OCI-M1 (cell line): Measurements from ENCODE around the gene ZNF428.
A peak's percentile ranks its signal among the peaks of the same experiment; 100 is the strongest.
"Not testable (repeated sequence)": the region's sequence is repeated elsewhere in the genome, so short reads cannot be mapped to it uniquely, and the experiment has no call there.

Experiments used
- DNase-seq: peaks from one replicate; lab custom pipeline; 2025; lab: John Stamatoyannopoulos, UW

ZNF428 gene, protein sequence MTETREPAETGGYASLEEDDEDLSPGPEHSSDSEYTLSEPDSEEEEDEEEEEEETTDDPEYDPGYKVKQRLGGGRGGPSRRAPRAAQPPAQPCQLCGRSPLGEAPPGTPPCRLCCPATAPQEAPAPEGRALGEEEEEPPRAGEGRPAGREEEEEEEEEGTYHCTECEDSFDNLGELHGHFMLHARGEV

DNA sequence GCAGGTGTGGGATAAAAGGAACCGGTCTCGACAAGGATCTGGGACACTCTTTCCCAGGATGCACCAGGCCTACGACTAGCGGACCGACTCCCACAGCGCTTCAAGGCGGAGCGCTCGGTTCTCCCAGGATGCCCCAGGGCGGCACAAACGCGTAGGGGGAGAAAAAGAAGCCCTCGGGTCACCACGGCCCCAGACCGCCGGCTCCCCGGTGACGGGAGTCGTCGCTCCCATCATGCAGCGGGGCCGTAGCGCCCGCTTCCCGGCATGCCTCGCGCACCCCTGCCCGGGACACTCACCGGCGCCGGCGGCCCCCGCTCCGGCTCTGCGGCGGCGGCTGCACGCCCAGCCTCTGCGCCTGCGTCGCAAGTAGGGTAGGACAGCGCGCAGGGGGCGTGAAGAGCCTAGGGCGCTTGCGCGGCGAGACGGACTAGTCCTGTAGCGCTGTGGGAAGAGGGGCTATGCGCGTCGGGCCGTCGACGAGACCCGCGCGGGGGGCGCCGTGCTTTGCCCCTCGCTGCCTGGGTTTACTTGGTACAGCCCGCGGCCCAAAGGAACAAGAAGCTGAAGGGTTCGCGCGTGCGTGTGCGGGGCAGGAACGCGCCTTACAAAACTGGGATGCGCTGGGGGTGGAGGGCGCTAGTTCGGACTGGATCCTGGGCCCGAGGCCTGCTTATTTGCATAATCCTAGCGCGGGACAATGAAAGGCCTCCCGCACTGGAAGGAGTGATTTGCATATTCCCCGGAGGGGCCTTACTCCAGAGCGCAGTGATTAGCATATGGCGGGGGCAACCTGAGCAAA is at the start of gene ZNF428:
ZNF428 (minus strand) TSS at position 368 of the 799 bp plus-strand sequence. CDS start 5,325 bp downstream, outside the sequence.
- peak; percentile 97 for DNase-seq

GRCh38 chr19:43668406-43669109 is 49.1 kb upstream of the ZNF428 start:
- DNase-seq = peak; percentile 100

- DNase-seq = no peak
Observed at GRCh38 chr19:43667876-43668405, 48.5 kb upstream of the ZNF428 start.

DNA sequence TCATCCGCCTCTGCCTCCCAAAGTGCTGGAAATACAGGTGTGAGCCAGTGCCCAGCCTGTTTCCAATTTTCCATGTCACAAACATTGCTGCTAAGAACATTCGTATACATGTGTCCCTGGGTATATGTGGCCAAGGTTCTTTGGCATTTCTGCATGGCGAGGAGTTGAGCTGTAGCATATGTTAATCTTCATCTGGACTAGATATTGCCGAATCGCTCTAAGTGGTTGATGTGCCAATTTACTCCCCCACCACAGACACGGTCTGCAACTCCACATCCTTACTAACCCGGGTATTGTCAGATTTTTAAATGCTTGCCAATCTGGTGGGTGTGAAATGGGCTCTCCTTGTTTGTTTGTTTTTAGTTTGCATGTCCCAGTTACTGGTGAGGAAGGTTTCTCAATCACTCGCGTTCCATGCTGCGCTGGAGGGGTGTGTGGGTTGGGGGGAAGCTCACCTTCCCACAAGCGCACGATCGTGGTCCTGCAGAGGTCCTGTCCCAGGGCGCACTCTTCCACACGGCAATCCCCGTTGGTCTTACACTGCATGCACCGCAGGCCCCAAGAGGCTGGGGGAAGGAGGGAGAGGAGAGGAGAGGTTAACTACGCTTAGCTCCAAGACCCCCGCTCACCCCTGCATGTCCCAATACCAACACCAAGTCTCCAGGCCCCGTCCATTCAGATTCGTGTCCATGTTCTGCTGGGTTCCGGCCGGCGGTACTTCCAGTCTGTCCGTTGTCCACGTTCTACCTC is 47.9 kb upstream of the ZNF428 start:
- no peak for DNase-seq

DNA sequence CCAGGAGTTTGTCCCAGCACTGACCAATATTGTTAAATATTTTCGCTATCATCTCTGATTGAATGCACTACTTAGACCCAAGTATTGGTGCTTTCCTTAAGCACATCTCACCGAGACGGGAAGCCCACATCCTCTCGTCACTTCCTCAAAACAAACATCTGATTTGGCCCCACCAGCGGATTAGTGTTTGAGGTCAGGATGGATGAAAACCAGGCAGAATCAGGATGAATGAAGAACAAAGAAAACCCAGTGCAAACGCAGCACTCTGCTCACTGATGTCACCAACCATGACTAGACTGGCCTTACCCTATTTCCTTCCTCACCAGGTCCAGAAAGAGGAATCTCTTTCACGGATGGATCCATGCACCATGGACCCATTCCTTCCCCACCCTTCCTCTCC is 44.6 kb upstream of the ZNF428 start:
- peak; percentile 35 for DNase-seq

GRCh38 chr19:43662487-43662886 is 43.1 kb upstream of the ZNF428 start:
- peak; percentile 23 for DNase-seq

- DNase-seq = no peak
Observed at GRCh38 chr19:43660971-43661360, 41.5 kb upstream of the ZNF428 start.

DNA sequence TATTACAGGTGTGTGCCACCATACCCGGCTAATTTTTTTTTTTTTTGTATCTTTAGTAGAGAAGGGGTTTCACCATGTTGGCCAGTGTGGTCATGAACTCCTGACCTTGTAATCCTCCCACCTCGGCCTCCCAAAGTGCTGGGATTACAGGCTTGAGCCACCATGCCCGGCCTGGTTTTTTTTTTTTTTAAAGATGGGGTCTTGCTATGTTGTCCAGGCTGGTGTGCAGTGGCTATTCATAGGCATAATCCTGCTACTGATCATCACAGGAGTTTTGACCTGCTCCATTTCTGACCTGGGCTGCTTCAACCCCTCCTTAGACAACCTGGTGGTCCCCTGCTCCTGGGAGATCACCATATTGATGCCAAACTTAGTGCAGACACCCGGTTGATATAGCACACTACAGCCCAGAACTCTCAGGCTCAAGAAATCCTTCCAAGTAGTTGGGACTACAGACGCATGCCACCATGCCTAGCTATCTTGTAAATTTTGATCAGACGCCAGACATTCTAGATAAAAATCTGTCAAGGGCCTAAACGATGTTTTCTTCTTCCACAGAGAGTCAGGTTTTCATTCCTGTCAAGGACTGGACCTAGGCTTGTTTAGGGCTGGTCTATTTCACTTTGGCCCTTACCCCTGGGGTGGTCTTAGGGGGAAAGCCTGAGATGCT is 41.0 kb upstream of the ZNF428 start:
- no peak for DNase-seq

- DNase-seq = no peak
Observed at GRCh38 chr19:43658494-43658893, 39.1 kb upstream of the ZNF428 start.

GRCh38 chr19:43658001-43658400 is 38.6 kb upstream of the ZNF428 start:
- no peak for DNase-seq

DNA sequence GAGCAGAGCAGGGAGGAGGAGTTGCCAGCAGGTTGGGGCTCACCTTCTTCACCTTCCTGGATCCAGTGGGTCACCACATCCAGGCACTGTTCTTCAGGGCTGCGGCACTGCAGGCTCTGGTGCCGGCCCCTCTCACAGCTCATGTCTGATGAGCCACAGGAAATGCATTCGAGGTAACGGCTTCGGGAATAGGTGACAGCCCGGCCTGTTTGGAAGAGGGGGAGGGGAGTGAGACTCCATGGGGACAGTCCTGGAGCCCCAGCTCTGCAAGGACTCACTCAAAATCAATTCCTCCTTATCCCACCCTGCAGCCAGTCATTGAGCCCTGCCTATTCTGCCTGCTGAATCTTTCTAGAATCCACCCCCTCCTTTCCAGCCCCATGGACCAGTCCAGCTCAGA is 37.0 kb upstream of the ZNF428 start:
- DNase-seq = no peak

DNA sequence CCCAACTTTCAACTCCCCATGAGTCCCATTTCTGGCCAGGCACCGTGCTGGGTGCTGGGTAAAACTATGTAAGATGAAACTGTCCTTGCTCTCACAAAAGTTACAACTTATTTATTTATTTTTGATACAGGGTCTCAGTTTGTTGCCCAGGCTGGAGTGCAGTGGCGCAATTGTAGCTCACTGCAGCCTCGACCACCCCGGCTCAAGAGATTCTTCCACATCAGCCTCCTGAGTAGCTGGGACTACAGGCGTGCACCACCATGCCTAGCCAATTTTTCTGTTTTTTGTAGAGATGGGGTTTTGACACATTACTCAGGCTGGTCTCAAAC is 33.1 kb upstream of the ZNF428 start:
- DNase-seq = no peak

DNA sequence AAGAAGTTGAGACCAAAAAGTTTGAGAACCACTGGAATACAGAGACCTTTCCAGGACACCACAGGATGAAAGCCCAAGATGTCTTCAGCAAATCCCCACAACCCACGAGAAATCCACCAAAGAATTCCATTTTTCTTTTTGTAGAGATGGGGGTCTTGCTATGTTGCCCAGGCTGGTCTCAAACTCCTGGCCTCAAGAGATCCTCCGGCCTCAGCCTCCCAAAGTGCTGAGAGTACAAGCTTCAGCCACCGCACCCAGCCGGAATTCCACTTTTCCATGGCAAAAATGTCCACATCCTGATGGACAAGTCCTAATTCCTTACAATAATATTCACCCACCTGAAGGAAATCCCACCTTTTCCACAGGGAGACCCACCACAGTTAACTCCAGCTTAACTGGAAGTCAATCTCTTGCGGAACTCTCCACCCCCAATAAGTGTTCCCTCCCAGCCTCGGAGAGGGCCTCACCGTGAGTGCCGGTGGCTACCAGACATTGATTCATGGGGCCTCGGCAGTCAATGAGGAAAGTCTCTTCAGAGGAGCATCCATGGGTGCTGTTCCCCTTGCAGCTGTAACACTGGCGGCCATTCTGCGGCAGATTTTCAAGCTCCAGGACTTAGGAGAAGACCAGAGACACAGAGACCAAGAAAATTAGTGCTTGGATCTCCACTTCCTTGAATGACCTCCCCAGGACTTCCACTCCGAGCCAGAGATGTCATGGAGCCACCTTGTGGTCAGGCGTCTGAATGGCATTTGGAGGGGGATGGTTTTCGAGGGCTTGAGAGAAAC is 32.5 kb upstream of the ZNF428 start:
- DNase-seq = peak; percentile 90

DNA sequence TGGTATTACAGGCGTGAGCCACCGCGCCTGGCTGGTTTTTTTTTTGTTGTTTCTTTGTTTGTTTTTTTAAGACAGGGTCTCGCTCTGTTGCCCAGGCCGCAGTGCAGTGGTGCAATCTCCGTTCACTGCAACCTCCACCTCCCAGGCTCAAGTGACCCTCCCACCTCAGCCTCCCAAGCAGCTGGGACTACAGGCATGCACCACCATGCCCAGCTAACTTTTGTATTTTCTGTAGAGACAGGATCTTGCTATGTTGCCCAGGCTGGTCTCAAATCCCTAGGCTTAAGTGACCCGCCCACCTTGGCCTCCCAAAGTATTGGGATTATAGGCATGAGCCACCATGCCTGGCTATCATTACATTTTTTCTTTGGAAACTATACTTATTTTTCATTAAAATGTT is 30.8 kb upstream of the ZNF428 start:
- DNase-seq = not testable (repeated sequence)

DNA sequence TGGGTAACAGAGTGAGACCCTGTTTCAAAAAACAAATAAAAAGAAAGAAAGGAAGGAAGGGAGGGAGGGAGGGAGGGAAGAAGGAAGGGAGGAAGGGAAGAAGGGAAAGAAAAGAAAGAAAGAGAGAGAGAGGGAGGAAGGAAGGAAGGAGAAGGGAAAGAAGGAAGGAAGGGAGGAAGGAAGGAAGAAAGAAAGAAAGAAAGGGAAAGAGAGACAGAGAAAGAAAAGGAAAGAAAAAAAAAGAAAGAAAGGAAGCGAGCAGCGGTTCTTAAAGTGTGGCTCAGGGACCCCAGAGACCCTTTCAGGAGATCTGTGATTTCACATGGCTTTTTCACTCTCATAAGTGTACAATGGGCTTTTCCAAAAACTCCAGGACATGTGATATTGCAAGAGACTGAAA is 30.1 kb upstream of the ZNF428 start:
- no peak for DNase-seq

GRCh38 chr19:43648633-43649032 is 29.2 kb upstream of the ZNF428 start:
- DNase-seq = no peak

- DNase-seq = no peak
Observed at GRCh38 chr19:43644181-43644580, 24.8 kb upstream of the ZNF428 start.

- DNase-seq = no peak
Observed at GRCh38 chr19:43643326-43643725, 23.9 kb upstream of the ZNF428 start.

DNA sequence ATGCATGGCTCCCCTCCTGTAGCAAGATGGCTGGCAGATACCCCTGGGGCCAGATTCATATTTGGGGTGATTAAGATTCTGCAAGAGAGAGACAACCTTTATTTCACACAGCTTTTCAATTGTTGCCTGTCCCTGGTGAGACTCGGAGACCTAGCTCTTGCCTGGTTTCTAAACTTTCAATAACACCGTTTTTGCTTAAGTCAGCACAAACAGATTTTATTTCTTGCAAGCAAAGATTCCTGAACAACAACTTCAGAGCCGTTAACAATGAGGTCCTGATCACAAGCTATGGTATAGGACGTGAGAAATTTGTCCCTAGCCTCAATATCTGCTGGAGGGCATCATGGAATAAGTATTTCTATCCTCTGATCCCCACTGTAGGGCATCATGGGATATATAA is 23.1 kb upstream of the ZNF428 start:
- DNase-seq = no peak

GRCh38 chr19:43641333-43641732 is 21.9 kb upstream of the ZNF428 start:
- no peak for DNase-seq

GRCh38 chr19:43640424-43640757 is 21.0 kb upstream of the ZNF428 start:
- DNase-seq = no peak
